Left hindlimb (tissue), 1 donor: Measurements from ENCODE around the gene CFD.
A peak's percentile ranks its signal among the peaks of the same experiment; 100 is the strongest.
"Not testable (repeated sequence)": the region's sequence is repeated elsewhere in the genome, so short reads cannot be mapped to it uniquely, and the experiment has no call there.

Source experiments
- DNase-seq: peaks from one replicate; pipeline ENCODE4 v3.0.0-alpha.2; 2018

CFD gene

DNA sequence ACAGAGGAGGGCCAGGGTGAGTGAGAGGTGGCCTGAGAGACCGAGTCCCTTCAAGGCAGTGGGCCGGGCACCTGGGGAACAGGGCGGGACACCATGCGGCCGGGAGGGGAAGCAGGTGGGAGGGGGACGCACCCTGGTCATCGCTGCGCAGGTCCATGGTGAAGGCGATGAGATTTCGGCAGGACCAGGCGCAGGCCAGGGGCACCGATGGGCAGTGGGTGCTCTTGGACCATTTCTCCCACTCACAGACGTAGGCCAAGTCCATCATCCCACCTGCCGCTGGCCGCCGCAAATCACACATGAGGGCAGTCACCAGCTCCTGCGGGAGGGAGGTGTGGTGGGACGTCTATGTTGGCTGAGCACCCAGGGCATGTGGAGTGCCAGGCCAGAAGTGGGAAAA, 31.4 kb downstream of the CFD start:
- no peak for DNase-seq

DNA sequence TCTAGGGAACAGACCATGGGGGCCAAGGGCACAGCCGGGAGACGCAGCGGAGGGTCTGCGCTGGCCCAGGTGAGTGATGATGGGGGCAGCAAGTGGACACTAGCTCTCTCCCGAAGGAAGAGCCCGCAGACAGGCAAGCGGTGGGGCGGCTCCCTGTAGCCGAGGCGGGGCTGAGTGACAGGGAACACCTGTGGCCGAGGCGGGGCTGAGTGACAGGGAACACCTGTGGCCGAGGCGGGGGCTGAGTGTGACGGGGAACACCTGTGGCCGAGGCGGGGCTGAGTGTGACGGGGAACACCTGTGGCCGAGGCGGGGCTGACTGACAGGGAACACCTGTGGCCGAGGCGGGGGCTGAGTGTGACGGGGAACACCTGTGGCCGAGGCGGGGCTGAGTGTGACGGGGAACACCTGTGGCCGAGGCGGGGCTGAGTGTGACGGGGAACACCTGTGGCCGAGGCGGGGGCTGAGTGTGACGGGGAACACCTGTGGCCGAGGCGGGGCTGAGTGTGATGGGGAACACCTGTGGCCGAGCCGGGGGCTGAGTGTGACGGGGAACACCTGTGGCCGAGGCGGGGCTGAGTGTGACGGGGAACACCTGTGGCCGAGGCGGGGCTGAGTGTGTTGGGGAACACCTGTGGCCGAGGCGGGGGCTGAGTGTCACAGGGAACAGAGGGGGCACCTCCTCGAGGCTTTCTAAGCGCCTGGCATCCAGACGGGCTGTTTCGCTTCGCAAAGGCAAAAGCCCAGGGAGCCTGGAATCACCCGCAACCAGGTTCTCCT, 32.1 kb downstream of the CFD start:
- not testable (repeated sequence) for DNase-seq

DNA sequence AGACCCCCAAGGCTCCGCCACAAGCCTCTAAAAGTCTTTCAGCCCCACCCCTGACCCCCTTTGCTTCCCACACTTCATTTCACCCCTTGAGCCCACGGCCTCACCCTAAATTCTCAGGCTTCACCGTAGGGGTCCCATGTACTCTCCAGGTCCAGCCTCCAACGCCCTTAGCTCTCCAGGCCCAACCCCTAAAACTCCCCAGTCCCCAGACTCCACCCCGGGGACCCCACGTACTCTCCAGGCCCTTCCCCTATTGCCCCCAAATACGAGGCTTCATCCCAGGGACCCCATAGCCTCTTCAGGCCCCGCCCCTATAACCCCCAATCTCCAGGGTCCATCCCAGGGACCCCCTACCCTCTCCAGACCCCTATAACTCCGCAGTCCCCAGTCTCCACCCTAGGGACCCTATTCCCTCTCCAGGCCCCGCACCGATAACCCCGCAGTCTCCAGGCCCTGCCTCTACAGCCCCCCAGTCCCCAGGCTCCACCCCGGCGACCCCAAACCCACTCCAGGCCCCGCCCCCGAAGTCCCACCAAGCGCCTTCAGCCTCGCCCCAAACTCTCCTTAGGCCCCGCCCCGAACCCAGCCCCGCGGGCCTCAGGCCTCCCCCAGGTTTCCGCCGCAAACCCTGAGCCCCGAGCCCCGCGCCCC, 32.9 kb downstream of the CFD start:
- no peak for DNase-seq

DNA sequence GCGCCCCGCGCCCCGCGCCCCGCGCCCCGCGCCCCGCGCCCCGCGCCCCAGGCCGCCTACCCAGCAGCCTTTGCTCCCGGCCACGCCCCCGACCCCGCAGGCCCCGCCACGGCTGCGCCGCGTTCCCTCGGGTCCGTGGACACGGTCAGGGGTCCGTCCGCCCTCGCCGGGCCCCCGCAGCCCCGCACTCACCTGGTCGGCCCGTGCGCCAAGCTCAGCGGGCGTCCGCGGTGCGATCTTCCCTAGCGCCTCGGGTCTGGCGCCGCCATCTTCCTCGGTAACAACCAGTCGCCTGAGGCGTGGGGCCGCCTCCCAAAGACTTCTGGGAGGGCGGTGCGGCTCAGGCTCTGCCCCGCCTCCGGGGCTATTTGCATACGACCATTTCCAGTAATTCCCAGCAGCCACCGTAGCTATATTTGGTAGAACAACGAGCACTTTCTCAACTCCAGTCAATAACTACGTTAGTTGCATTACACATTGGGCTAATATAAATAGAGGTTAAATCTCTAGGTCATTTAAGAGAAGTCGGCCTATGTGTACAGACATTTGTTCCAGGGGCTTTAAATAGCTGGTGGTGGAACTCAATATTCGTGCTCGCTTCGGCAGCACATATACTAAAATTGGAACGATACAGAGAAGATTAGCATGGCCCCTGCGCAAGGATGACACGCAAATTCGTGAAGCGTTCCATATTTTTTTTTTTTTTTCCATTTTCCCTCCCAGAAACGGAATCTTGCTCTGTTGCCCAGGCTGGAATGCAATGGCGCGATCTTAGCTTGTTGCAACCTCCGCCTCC, 33.6 kb downstream of the CFD start, which contains the start of the genes MED16 and RNU6-9:
TSS of gene MED16 (minus strand) at position 294 of the 796 bp plus-strand sequence. CDS start 2,056 bp downstream, outside the sequence.
TSS of gene RNU6-9 (plus strand) at position 591 of the 796 bp plus-strand sequence.
- peak; percentile 93 for DNase-seq

- no peak for DNase-seq
These were observed 37.0 kb downstream of the CFD start for GRCh38 chr19:896434-896833.

- DNase-seq = no peak
These were observed 37.5 kb downstream of the CFD start for GRCh38 chr19:896999-897398.

DNA sequence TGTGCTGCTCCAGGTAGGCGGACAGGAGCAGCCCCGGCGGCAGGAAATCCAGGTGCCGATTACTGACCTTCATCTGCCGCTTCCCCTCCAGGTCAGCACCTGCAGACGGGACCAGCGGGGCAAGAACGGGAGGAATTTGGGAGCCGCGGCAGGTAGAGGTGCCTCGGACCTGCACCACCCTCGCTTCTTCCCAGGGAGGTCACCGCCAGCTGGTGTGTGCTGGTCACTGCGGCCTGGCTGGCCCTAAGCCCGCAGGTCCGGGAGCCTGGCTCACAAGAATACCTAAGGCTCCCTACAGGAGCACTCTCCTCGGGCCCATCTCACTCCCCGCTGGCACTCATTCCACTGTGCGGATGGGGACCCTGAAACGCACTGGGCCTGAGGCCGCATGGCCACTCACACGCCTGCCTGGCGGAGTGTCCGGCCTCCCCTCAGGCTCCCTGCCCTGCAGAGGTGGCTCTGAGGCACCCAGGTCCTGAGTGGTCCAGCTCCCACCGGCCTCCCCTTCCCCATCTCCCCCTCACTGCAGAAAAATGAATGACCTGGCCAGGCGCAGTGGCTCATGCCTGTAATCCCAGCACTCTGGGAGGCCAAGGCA, 38.1 kb downstream of the CFD start:
- no peak for DNase-seq

DNA sequence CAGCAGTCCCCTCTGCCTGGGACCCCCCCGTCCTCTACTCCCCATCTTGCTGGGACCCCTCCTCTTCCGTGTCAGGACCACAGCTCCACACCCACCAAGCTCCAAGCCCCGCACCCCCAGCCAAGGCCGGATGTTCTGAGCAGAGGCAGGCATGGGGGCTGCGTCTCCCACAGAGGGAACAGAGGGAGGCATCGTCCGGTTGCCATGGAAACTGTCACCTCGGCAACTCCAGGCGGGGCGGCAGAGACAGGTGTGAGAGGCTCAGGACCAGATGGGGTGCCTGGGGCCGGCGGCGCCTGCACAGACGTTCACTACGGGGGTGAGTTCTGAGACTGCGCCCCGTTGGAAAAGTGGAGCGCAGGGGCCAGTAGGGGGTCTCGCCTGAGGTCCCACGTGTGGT, 39.2 kb downstream of the CFD start:
- DNase-seq = no peak

- no peak for DNase-seq
These were observed 40.0 kb downstream of the CFD start for GRCh38 chr19:899336-900042.

- no peak for DNase-seq
These were observed 40.5 kb downstream of the CFD start for GRCh38 chr19:900043-900301.

DNA sequence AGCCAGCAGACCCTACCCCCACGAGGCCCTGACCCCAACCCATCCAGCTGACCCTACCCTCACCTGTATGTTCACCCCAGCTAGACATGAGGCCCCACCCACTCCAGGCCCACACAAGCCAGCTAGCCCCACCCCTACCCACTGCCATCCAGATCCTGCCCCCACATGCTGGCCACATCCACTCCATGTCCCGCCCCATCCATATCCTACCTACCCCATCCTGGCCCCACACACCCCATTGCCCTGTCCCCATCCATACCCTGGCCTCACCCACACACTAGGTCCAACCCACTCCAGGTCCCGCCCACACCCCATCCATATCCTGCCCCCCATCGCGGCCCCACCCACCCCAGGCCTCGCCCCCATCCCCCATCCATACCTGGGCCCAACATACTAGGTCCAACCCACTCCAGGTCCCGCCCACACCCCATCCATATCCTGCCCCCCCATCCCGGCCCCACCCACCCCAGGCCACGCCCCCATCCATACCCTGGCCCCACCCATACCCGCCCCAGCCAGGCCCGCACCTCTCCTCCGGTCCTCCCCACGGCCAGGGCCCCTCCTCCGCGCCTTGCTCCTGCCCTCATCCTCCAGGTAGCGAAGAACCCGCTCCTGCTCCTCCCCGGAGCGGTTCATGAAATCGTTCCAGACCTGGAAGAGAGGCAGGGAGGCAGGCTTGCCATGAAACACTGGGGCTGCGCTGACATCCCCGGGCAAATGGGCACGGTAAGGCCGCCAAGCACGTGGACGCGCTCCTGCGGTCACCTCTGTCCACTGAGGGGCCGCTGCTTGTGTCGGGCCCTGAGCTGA, 41.0 kb downstream of the CFD start:
- no peak for DNase-seq

GRCh38 chr19:901216-902092, 42.0 kb downstream of the CFD start:
- no peak for DNase-seq

GRCh38 chr19:902093-902370, 42.6 kb downstream of the CFD start:
- DNase-seq = no peak

DNA sequence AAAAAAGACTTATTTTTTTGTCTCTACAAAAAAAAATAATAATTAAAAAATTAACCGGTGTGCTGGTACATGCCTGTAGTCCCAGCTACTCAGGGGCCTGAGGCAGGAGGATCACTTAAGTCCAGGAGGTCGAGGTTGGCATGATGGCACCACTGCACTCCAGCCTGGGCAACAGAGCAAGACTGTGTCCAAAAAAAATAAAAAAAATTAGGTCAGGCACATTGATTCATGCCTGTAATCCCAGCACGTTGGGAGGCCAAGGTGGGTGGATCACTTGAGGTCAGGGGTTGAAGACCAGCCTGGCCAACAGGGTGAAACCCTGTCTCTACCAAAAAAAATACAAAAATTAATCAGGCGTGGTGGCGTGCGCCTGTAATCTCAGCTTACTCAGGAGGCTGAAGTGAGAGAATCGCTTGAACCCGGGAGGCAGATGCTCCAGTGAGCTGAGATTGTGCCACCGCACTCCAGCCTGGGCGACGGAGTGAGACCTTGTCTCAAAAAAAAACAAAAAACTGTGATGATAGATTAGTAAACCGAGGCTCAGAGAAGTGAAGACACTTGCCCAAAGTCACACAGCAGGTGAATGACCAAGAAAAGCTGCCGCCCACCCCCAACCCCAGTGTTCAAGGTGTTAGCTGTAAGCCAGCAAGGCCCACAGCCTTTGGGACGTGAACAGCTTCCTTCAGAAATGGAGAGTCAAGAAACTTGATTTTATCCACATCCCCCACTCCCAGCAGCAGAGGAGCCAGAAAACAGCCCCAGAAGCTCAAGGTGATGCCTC, 43.2 kb downstream of the CFD start:
- DNase-seq = no peak

GRCh38 chr19:903266-903797, 43.9 kb downstream of the CFD start:
- DNase-seq = no peak

GRCh38 chr19:904545-904944, 45.1 kb downstream of the CFD start:
- DNase-seq = no peak

- DNase-seq = no peak
These were observed 47.0 kb downstream of the CFD start for GRCh38 chr19:906480-906879.

DNA sequence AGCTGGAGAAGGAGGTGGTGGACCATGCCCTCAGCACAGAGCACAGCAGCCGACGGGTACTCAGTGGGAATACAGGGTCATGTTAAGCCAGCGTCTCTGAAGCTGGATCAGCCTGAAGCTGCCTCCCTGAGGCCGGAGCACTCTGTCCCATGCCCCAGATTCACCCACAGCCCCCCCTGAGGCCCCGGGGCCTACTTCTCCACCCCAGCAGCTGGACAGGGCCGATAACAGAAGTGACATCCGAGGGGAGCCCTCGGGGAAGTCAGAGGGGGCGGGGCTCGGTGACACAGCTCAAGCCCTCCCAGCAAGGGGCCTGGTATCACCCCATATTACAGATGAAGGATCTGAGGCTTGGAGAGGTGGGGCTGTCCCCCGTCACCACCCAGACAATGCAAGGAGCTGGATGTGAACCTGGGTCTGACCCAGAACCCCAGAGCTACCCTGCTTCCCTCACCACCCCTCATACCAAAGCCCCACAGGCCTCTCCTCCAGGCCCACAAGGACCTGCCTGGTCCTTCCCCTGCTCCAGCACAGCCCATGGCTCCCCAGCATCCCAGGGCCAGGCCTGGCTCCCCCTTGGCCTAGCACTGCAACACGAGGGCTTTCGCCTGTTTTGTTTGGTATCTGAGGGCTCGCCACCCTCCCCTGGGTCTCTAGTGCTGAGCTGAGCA, 47.9 kb downstream of the CFD start:
- no peak for DNase-seq
